Left hindlimb (tissue), 1 donor: ENCODE measurements around the gene SLC35F4.

Experiments
- DNase-seq: peaks from one replicate; pipeline ENCODE4 v3.0.0-alpha.2; 2018

Gene SLC35F4

GRCh38 chr14:57609192-57610075 is 256.5 kb downstream of the SLC35F4 start:
- DNase-seq = no peak

- no peak for DNase-seq
These were observed 258.8 kb downstream of the SLC35F4 start for GRCh38 chr14:57607086-57607485.

GRCh38 chr14:57583396-57583795 is 282.5 kb downstream of the SLC35F4 start:
- DNase-seq = no peak

- DNase-seq = no peak
These were observed 283.1 kb downstream of the SLC35F4 start for GRCh38 chr14:57582746-57583145.

GRCh38 chr14:57578801-57579200 is 287.1 kb downstream of the SLC35F4 start:
- DNase-seq = no peak

- no peak for DNase-seq
These were observed 289.4 kb downstream of the SLC35F4 start for GRCh38 chr14:57576498-57576897.

GRCh38 chr14:57575482-57575881 is 290.4 kb downstream of the SLC35F4 start:
- no peak for DNase-seq

GRCh38 chr14:57574617-57575288 is 291.1 kb downstream of the SLC35F4 start:
- DNase-seq = no peak

GRCh38 chr14:57573173-57573572 is 292.7 kb downstream of the SLC35F4 start:
- DNase-seq = no peak

- DNase-seq = no peak
These were observed 297.3 kb downstream of the SLC35F4 start for GRCh38 chr14:57568554-57568953.

- no peak for DNase-seq
These were observed 298.7 kb downstream of the SLC35F4 start for GRCh38 chr14:57567220-57567619.

- DNase-seq = no peak
These were observed 305.2 kb downstream of the SLC35F4 start for GRCh38 chr14:57560681-57561080.

GRCh38 chr14:57559576-57559975 is 306.3 kb downstream of the SLC35F4 start:
- DNase-seq = no peak

GRCh38 chr14:57549765-57550420 is 316.0 kb downstream of the SLC35F4 start:
- DNase-seq = no peak

- no peak for DNase-seq
These were observed 316.8 kb downstream of the SLC35F4 start for GRCh38 chr14:57549016-57549564.

GRCh38 chr14:57547131-57547530 is 318.8 kb downstream of the SLC35F4 start:
- no peak for DNase-seq

GRCh38 chr14:57533214-57533613 is 332.7 kb downstream of the SLC35F4 start:
- DNase-seq = no peak

GRCh38 chr14:57530571-57530970 is 335.3 kb downstream of the SLC35F4 start:
- DNase-seq = no peak

- DNase-seq = no peak
These were observed 338.9 kb downstream of the SLC35F4 start for GRCh38 chr14:57526942-57527341.

- DNase-seq = no peak
These were observed 346.8 kb downstream of the SLC35F4 start for GRCh38 chr14:57519043-57519442.
